ENCODE results near the gene STX7.

STX7 gene

DNA sequence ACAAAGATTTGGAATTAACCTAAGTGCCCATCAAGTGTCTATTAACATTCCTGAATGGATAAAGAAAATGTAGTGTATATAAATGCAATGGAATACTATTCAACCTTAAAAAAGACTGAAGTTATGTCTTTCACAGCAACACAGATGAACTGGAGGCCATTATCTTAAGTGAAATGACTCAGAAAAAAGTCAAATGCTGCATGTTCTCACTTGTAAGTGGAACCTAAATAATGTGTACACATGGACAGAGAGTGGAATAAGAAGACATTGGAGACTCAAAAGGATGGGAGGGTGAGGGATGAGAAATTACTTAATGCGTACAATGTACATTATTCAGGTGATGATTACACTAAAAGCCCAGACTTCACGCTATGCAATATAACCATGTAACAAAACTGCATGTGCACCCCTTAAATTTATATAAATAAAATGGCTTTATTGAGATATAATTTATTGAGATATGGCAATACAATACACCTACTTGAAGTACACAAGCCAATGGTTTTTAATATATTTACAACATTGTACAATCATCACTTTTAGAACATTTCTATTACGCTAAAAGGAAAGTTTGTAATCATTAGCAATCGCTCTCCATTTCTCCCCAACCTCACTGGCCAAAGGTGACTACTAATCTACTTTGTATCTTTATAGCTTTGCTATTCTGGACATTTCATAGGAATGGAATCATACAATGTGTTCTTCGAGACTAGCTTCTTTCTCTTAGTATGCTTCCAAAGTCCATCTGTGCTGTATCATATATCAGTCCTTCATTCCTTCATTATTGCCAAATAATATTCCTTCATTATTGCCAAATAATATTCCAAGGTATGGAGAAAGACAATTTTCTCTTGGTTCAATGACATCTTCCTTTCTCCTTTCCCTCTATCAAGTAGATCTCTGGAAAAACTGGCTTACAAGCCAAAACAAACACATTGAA, 5.8 kb downstream of the STX7 start:
- DNase-seq (ENCODE audit: low spot score): no peak

DNA sequence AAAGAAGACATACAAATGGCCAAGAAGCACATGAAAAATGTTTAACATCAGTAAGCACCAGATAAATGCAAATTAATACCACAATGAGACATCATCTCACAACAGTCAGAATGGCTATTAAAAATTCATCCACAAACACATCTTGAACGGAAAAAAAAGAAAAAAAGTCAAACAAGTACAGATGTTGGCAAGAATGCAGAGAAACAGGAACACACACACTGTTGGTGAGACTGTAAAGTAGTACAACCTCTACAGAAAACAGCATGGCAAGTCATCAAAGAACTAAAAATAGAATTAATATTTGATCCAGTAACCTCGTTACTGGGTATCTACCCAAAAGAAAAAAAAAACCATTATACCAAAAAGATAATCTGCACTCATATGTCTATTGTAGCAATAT, 6.5 kb downstream of the STX7 start:
- DNase-seq (ENCODE audit: low spot score): no peak

DNA sequence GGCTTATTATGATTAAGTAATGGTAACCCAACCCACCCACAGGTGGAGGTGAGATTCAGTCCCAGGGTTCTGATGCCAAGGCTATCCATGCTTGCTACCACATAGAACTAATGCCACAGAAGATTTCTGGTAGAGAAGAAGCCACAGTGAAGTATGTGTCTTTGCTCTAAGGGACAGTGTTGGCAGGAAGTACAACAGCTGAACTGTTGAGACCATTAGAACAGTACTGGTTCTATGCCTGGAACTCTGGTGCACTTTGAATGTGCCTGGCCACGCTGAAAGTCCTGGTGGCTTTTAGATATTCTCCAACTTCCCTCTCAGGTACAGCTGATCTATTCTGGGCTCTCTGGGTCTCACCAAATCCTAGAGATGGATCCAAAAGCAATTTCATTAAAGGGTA, 7.8 kb downstream of the STX7 start:
- DNase-seq (ENCODE audit: low spot score): no peak

DNA sequence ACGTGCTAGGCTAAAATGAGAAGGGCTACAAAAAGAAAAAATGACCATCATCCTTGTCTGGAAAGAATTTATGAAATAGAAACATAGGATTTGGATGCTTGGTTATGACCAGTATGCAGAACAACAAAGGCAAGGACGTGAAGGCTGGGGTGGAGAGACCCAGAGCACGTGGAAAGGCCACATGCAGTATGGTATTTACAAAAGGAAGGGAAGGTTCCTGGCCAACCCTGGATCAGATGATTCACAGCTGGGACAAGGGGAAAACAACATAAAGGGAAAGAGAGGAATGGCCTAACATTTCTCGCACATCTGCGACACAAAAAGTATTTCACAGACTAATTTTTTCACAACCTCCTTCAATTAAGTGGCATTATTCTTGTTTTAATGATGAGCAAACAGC, 8.2 kb downstream of the STX7 start:
- no peak for DNase-seq (ENCODE audit: low spot score)

- no peak for DNase-seq (ENCODE audit: low spot score)
Observed at GRCh38 chr6:132499757-132500156, 13.2 kb downstream of the STX7 start.

DNA sequence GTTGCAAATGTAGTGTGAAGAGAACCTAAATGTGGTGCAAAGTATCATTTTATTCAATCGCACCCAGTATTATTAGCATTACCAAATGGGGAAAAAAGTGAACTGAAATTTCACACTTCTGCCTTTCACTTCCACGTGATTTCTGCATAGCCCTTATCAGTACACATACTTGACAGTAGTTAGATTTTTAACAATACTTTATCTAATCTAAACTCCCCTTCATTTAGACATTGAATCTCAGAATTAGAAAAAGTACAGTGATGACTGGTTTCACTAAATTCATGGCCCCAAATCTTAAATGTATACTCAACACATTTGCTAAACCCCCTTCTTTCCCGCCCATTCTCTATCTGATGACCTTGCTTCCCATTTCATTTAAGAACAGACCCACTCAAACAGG, 14.3 kb downstream of the STX7 start:
- DNase-seq (ENCODE audit: low spot score): no peak

- no peak for DNase-seq (ENCODE audit: low spot score)
Observed at GRCh38 chr6:132496519-132497180, 16.3 kb downstream of the STX7 start.

GRCh38 chr6:132495604-132496079, 17.3 kb downstream of the STX7 start:
- no peak for DNase-seq (ENCODE audit: low spot score)

DNA sequence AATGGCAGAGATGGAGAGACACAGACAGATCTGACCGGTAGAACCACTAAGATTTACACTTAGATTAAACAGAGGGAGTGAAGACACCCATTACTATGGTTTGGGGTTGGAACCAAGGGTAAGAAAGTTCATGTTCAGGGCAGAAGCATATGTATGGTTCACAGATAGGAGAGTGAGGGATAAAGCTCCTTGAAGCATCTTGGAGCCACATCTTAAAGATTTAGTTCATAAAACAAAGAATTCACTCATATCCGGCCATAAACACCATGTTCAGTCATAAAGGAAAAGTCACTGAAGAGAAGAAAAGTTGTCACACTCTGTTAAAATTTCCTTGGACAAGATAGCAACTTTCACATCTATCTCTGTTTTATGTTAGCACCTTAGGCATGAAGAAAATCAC, 18.0 kb downstream of the STX7 start:
- DNase-seq (ENCODE audit: low spot score): no peak

DNA sequence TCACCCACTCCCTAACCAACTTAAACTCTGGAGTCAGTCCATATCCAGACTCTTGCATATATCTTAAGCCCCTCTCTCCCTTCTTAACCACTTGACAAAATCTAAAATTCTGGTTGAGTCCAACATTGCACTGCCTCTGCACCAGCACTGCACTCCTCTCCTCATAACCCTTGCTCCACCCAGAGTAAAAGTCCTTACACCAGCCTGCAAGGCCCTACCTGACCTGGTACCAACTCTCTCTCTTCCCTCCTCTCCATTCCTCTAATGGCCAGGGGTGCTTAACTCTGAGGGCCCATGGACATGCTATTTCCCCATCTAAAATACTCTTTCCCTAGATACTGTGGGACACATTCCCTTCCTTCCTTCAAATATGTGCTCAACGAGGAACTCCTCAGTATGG, 21.0 kb downstream of the STX7 start:
- DNase-seq (ENCODE audit: low spot score): no peak

- no peak for DNase-seq (ENCODE audit: low spot score)
Observed at GRCh38 chr6:132491303-132491702, 21.6 kb downstream of the STX7 start.

DNA sequence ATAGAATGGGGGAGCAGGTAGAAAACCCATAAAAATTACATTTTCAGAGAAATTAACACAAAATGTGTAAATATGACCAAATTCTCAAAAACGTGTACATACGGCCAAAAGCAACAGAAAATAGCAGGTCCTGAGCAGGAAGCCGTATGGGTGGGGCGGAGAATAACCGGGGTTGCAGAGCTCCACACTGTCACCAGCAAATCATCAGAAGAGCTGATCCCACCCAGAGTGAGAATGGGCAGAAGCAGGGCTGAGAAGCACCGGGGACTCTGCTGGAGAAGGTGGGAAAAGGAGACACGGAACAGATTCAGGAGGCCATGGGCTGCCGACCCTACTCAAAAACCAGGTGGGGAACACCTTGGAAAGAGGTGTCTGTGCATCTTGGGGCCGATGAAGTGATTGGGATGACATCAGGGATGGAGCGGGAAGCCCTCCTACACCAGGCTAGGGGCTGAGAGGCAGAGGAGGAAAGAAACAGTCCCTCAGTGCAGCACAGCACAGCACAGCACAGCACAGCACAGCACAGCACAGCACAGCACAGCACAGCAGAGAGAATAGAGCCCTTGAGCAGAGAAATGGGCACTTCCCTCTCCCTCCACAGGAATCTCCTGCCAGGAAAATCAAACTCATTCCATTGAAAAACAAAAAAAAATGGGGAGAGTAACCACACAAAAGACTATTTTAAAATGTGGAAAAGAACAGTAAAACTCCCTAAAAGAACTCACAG, 22.3 kb downstream of the STX7 start:
- no peak for DNase-seq (ENCODE audit: low spot score)

DNA sequence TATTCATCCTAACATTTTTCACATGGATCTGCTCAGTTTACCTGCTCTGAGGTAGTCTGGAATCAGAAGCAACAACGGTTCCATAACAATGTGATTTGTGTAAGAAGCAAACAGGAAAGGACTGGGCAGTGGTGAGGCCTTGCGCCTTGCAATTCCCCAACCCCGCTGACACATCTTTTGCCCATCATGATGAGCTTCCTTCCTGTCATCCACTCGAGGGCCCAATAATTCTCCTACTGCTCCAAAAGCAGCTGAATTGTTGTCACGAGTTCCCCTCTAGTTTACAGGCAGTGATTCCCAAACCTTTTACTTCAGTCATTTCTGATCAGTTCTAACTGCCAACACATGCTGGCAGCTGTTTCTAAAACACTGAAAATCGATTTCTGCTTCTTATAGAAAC, 22.9 kb downstream of the STX7 start:
- no peak for DNase-seq (ENCODE audit: low spot score)

GRCh38 chr6:132489376-132489775, 23.5 kb downstream of the STX7 start:
- DNase-seq (ENCODE audit: low spot score): no peak

- no peak for DNase-seq (ENCODE audit: low spot score)
Observed at GRCh38 chr6:132487762-132488161, 25.2 kb downstream of the STX7 start.

GRCh38 chr6:132484680-132485018, 28.3 kb downstream of the STX7 start:
- no peak for DNase-seq (ENCODE audit: low spot score)

DNA sequence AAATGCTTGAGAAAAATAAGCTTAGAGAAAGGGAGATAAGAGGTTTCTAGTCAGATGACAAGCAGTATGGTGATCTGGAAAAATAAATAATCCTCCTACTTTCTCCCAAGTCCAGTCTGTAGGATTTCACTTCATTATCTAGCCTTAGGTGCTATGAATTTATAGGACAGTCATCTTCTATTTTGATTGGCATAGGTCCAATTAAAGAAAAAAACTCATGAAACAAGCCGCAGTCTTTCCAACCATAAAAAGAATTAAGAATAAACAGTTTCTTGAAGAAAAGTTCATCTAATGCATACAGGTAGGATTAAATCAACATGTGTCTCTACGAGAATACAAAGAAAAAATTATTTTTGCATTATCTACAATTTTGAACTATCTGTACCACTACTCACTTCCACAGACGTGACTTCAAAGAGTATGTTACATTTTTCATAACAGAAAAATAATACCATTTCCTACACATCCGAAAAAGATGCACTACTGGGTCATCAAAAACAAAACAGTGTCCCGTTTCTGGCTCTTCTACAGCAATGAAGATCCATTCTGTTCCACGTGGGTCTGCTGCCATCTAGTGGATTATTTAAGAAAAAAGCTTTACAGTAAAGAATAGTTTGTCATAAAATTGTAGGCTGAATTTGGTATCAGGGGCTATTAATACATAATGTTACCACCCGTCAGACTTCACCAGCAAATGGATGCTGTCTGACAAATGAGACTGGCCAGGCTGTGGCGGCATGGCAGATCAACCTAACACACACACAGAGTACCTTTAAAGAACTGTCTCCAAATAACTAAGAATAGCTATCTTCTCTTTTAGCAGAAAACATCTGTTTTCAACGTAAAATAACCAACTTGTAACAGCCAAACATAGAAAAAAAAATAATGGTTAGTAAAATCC, 28.9 kb downstream of the STX7 start:
- DNase-seq (ENCODE audit: low spot score): peak; percentile 26

- DNase-seq (ENCODE audit: low spot score): no peak
Observed at GRCh38 chr6:132482581-132482980, 30.3 kb downstream of the STX7 start.

- no peak for DNase-seq (ENCODE audit: low spot score)
Observed at GRCh38 chr6:132481189-132481588, 31.7 kb downstream of the STX7 start.

DNA sequence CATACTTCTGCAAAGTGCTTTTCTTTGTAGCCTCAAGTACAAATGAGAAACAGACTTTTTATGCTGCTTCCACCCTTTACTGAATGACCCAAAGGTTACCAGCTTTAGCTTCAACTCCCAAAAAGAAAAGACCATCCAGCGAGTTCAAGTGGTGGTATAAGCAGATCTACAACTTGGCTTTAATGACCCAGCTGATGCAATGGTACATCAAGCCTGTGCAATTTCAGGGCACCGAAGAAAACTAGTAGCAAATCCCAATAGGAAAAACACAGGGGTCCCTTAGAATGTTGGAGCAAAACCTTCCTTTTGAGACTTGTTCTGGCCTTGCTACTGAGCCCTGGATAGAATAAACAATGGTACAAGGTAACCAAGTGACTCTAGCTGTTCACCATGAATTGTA, 33.8 kb downstream of the STX7 start:
- no peak for DNase-seq (ENCODE audit: low spot score)

- no peak for DNase-seq (ENCODE audit: low spot score)
Observed at GRCh38 chr6:132478674-132479073, 34.2 kb downstream of the STX7 start.

DNA sequence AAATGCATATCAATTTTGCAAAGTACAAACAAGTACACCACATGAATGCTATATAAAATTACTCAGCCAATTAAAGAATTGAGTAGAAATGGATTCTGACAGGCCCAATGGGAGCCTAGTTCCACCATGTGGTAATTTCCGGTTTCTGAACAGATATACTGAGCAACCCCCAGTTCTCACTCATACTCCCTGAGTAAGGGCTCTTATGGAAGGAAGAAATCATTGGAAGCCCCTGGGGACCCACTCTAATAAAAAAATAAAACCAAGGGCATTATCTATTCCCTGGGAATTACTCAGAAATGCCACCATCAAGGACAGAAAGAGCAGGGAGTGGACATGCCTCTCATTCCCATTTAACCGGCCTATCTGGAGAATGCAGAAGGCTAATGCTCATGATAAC, 34.6 kb downstream of the STX7 start:
- no peak for DNase-seq (ENCODE audit: low spot score)

All from hepatic stellate cell (primary cell).